ENCODE measurements around the gene TM4SF1.
A peak's percentile ranks its signal among the peaks of the same experiment; 100 is the strongest.
"Not testable (repeated sequence)": the region's sequence is repeated elsewhere in the genome, so short reads cannot be mapped to it uniquely, and the experiment has no call there.

The TM4SF1 gene

GRCh38 chr3:149382518-149382917 is 5.1 kb upstream of the TM4SF1 start:
- Histone ChIP-seq H3K27me3 (replicated peaks; ENCODE audit: control insufficient read depth, insufficient read depth, low read length) (no peaks in the 10 kb centered on the region), H3K4me3 (ENCODE audit: low read length) (no peak overlapping the region), H3K4me1 (ENCODE audit: control insufficient read depth, insufficient read depth, low read length) (peaks cover 46% of the 10 kb centered on the region), H3K9ac (ENCODE audit: low read length) (no peak overlapping the region), H3K9me3 (ENCODE audit: control insufficient read depth, low read length) (no peaks in the 10 kb centered on the region), H3K36me3 (ENCODE audit: control insufficient read depth, insufficient read depth, low read length, severe bottlenecking) (no peaks in the 10 kb centered on the region)
- DNase-seq (ENCODE audit: low read depth), result no peak

GRCh38 chr3:149382101-149382467 is 4.6 kb upstream of the TM4SF1 start:
- Histone ChIP-seq H3K36me3 (ENCODE audit: control insufficient read depth, insufficient read depth, low read length, severe bottlenecking) (no peaks in the 10 kb centered on the region), H3K9ac (ENCODE audit: low read length) (no peak overlapping the region), H3K4me1 (ENCODE audit: control insufficient read depth, insufficient read depth, low read length) (peaks cover 48% of the 10 kb centered on the region), H3K4me3 (ENCODE audit: low read length) (no peak overlapping the region), H3K9me3 (ENCODE audit: control insufficient read depth, low read length) (no peaks in the 10 kb centered on the region), H3K27me3 (replicated peaks; ENCODE audit: control insufficient read depth, insufficient read depth, low read length) (no peaks in the 10 kb centered on the region)
- DNase-seq (ENCODE audit: low read depth), result peak; percentile 75

- Histone ChIP-seq H3K9me3 (ENCODE audit: control insufficient read depth, low read length) (no peaks in the 10 kb centered on the region), H3K27me3 (replicated peaks; ENCODE audit: control insufficient read depth, insufficient read depth, low read length) (no peaks in the 10 kb centered on the region), H3K9ac (ENCODE audit: low read length) (no peak overlapping the region), H3K4me1 (ENCODE audit: control insufficient read depth, insufficient read depth, low read length) (peaks cover 48% of the 10 kb centered on the region), H3K36me3 (ENCODE audit: control insufficient read depth, insufficient read depth, low read length, severe bottlenecking) (no peaks in the 10 kb centered on the region), H3K4me3 (ENCODE audit: low read length) (no peak overlapping the region)
- DNase-seq (ENCODE audit: low read depth), result no peak
Measured at GRCh38 chr3:149381173-149382100, 4.0 kb upstream of the TM4SF1 start.

- H3K4me1 ChIP-seq (ENCODE audit: control insufficient read depth, insufficient read depth, low read length), result peaks cover 43% of the 10 kb centered on the region
- H3K36me3 ChIP-seq (ENCODE audit: control insufficient read depth, insufficient read depth, low read length, severe bottlenecking); H3K9ac ChIP-seq (ENCODE audit: low read length); H3K27me3 ChIP-seq (replicated peaks; ENCODE audit: control insufficient read depth, insufficient read depth, low read length); DNase-seq (ENCODE audit: low read depth); H3K9me3 ChIP-seq (ENCODE audit: control insufficient read depth, low read length); H3K4me3 ChIP-seq (ENCODE audit: low read length): not testable (repeated sequence)
Measured at GRCh38 chr3:149380220-149380619, 2.8 kb upstream of the TM4SF1 start.

- H3K9me3 ChIP-seq (ENCODE audit: control insufficient read depth, low read length), result no peaks in the 10 kb centered on the region
- H3K4me1 ChIP-seq (ENCODE audit: control insufficient read depth, insufficient read depth, low read length), result peaks cover 50% of the 10 kb centered on the region
- DNase-seq (ENCODE audit: low read depth), result no peak
- no peak overlapping the region for H3K9ac ChIP-seq (ENCODE audit: low read length)
- H3K4me3 ChIP-seq (ENCODE audit: low read length), result no peak overlapping the region
- H3K27me3 ChIP-seq (replicated peaks; ENCODE audit: control insufficient read depth, insufficient read depth, low read length), result no peaks in the 10 kb centered on the region
- H3K36me3 ChIP-seq (ENCODE audit: control insufficient read depth, insufficient read depth, low read length, severe bottlenecking), result no peaks in the 10 kb centered on the region
Measured at GRCh38 chr3:149378478-149379309, 1.2 kb upstream of the TM4SF1 start.

GRCh38 chr3:149376718-149377407 is 586 bp downstream of the TM4SF1 start:
- Histone ChIP-seq H3K36me3 (ENCODE audit: control insufficient read depth, insufficient read depth, low read length, severe bottlenecking) (no peaks in the 10 kb centered on the region), H3K4me1 (ENCODE audit: control insufficient read depth, insufficient read depth, low read length) (peaks cover 55% of the 10 kb centered on the region), H3K27me3 (replicated peaks; ENCODE audit: control insufficient read depth, insufficient read depth, low read length) (no peaks in the 10 kb centered on the region), H3K9me3 (ENCODE audit: control insufficient read depth, low read length) (no peaks in the 10 kb centered on the region), H3K9ac (ENCODE audit: low read length) (peak overlapping the region; percentile 67), H3K4me3 (ENCODE audit: low read length) (peak overlapping the region; percentile 65)
- peak; percentile 73 for DNase-seq (ENCODE audit: low read depth)

- H3K4me3 ChIP-seq (ENCODE audit: low read length), result peak overlapping the region; percentile 3
- H3K9me3 ChIP-seq (ENCODE audit: control insufficient read depth, low read length), result no peaks in the 10 kb centered on the region
- DNase-seq (ENCODE audit: low read depth), result no peak
- no peaks in the 10 kb centered on the region for H3K36me3 ChIP-seq (ENCODE audit: control insufficient read depth, insufficient read depth, low read length, severe bottlenecking)
- H3K9ac ChIP-seq (ENCODE audit: low read length), result no peak overlapping the region
- peaks cover 63% of the 10 kb centered on the region for H3K4me1 ChIP-seq (ENCODE audit: control insufficient read depth, insufficient read depth, low read length)
- no peaks in the 10 kb centered on the region for H3K27me3 ChIP-seq (replicated peaks; ENCODE audit: control insufficient read depth, insufficient read depth, low read length)
Measured at GRCh38 chr3:149375501-149376196, 1.8 kb downstream of the TM4SF1 start.

GRCh38 chr3:149374793-149375500 is 2.5 kb downstream of the TM4SF1 start:
- Histone ChIP-seq H3K9ac (ENCODE audit: low read length) (no peak overlapping the region), H3K4me1 (ENCODE audit: control insufficient read depth, insufficient read depth, low read length) (peaks cover 69% of the 10 kb centered on the region), H3K4me3 (ENCODE audit: low read length) (peak overlapping the region; percentile 3), H3K27me3 (replicated peaks; ENCODE audit: control insufficient read depth, insufficient read depth, low read length) (no peaks in the 10 kb centered on the region), H3K9me3 (ENCODE audit: control insufficient read depth, low read length) (no peaks in the 10 kb centered on the region), H3K36me3 (ENCODE audit: control insufficient read depth, insufficient read depth, low read length, severe bottlenecking) (no peaks in the 10 kb centered on the region)
- DNase-seq (ENCODE audit: low read depth), result no peak

GRCh38 chr3:149374391-149374790 is 3.1 kb downstream of the TM4SF1 start:
- Histone ChIP-seq H3K4me3 (ENCODE audit: low read length) (no peak overlapping the region), H3K4me1 (ENCODE audit: control insufficient read depth, insufficient read depth, low read length) (peaks cover 71% of the 10 kb centered on the region), H3K9ac (ENCODE audit: low read length) (peak overlapping the region; percentile 4), H3K36me3 (ENCODE audit: control insufficient read depth, insufficient read depth, low read length, severe bottlenecking) (no peaks in the 10 kb centered on the region), H3K9me3 (ENCODE audit: control insufficient read depth, low read length) (no peaks in the 10 kb centered on the region), H3K27me3 (replicated peaks; ENCODE audit: control insufficient read depth, insufficient read depth, low read length) (no peaks in the 10 kb centered on the region)
- DNase-seq (ENCODE audit: low read depth), result no peak
